ENCODE measurements around the gene MCC. TPM values are rescaled to one million over a fixed set of nuclear protein-coding genes. Genes with fewer than 3 reads are reported as not detected.

MCC gene
- total RNA-seq, 1 experiment from 2014 or later = 7.6 TPM

DNA sequence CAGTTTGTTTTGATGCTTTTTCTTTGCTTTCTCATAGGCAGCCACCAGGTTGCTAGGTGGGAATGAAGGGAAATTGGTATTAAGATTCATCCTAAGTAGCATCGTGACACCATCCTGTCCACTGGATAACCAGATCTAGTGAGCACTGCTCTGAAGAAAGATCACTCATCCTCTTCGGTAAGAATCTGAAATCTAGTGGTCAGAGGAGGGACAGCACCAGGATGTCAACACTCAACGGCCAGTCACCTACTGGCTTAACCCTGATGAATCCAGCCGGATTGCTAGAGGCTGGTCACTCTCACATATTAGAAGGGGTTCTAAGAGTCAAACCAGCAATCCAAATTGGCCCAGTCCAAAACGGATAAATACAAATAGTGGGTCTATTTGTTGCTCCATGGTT lies 460.8 kb downstream of the MCC start:
- H4K5ac ChIP-seq (ENCODE audit: insufficient read length, low read depth, low read length) = no peak overlapping the region
- H2AK5ac ChIP-seq (ENCODE audit: insufficient read length, low read length) = no peak overlapping the region
- Mint-ChIP-seq H3K4me3 (no peak overlapping the region), H3K9me3 (no peaks in the 10 kb centered on the region), H3K4me1 (peaks cover 21 to 22% of the 10 kb centered on the region in 2 experiments), H3K27ac (no peak overlapping the region), H3K36me3 (ENCODE audit: insufficient read depth in 1 of 3, low read depth in 3 of 3) (peaks cover 32 to 43% (median 41%) of the 10 kb centered on the region in 3 experiments; a peak in 6 of 7 replicates), H3K27me3 (ENCODE audit: low read depth) (no peaks in the 10 kb centered on the region; the same call in 1 of the 2 replicates)
- H3K23me2 ChIP-seq (ENCODE audit: insufficient read length, low read depth, low read length, poor library complexity, severe bottlenecking) = no peaks in the 10 kb centered on the region
- H3K14ac ChIP-seq (ENCODE audit: insufficient read depth, low read length) = no peak overlapping the region
- no peak overlapping the region for H4K91ac ChIP-seq (ENCODE audit: insufficient read length, low read depth, low read length)
- no peak overlapping the region for H4K8ac ChIP-seq (replicated peaks; ENCODE audit: insufficient read length, low read depth, low read length)
- no peak overlapping the region for H2BK20ac ChIP-seq (ENCODE audit: low read depth, low read length, poor library complexity, severe bottlenecking)
- H3K23ac ChIP-seq (ENCODE audit: insufficient read length, low read depth, low read length) = no peak overlapping the region
- no peak overlapping the region for H3K4me2 ChIP-seq (ENCODE audit: insufficient read depth, insufficient read length, low read length)
- no peak overlapping the region for H2AFZ ChIP-seq (ENCODE audit: low read length)
- H3K79me2 ChIP-seq (ENCODE audit: insufficient read depth, low read length) = no peaks in the 10 kb centered on the region
- DNase-seq = no peak
- no peak overlapping the region for H3K9ac ChIP-seq (ENCODE audit: extremely low read depth, insufficient read length, low read length)
- no peaks in the 10 kb centered on the region for H3K9me3 ChIP-seq (ENCODE audit: control insufficient read depth, low read depth, low read length)
- no peak overlapping the region for H2BK5ac ChIP-seq (ENCODE audit: insufficient read length, low read length)
- no peak overlapping the region for H2BK15ac ChIP-seq (ENCODE audit: low read depth, low read length)
- no peak overlapping the region for H3K27ac ChIP-seq (ENCODE audit: insufficient read length, low read depth, low read length)
- H2BK120ac ChIP-seq (ENCODE audit: low read depth, low read length, poor library complexity, severe bottlenecking) = no peak overlapping the region
- TF ChIP-seq, protein P1, sequence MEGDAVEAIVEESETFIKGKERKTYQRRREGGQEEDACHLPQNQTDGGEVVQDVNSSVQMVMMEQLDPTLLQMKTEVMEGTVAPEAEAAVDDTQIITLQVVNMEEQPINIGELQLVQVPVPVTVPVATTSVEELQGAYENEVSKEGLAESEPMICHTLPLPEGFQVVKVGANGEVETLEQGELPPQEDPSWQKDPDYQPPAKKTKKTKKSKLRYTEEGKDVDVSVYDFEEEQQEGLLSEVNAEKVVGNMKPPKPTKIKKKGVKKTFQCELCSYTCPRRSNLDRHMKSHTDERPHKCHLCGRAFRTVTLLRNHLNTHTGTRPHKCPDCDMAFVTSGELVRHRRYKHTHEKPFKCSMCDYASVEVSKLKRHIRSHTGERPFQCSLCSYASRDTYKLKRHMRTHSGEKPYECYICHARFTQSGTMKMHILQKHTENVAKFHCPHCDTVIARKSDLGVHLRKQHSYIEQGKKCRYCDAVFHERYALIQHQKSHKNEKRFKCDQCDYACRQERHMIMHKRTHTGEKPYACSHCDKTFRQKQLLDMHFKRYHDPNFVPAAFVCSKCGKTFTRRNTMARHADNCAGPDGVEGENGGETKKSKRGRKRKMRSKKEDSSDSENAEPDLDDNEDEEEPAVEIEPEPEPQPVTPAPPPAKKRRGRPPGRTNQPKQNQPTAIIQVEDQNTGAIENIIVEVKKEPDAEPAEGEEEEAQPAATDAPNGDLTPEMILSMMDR (conservative IDR thresholded peaks at IDR 0.05) = no peak; the same call in 2 of the 3 replicates
- no peak overlapping the region for H2BK12ac ChIP-seq (ENCODE audit: insufficient read length, low read depth, low read length)
- H3K4ac ChIP-seq (ENCODE audit: low read depth, low read length) = no peak overlapping the region
- no peak overlapping the region for H3K18ac ChIP-seq (ENCODE audit: insufficient read length, low read depth, low read length)
- no peaks in the 10 kb centered on the region for H3K27me3 ChIP-seq (ENCODE audit: insufficient read depth, low read length)
- H4K20me1 ChIP-seq (ENCODE audit: control insufficient read depth, insufficient read depth, insufficient read length) = no peaks in the 10 kb centered on the region
- H3K79me1 ChIP-seq (ENCODE audit: insufficient read depth, low read depth, low read length, poor library complexity, severe bottlenecking) = no peaks in the 10 kb centered on the region
- H3K56ac ChIP-seq (ENCODE audit: insufficient read length, low read depth, low read length) = no peak overlapping the region
- no peaks in the 10 kb centered on the region for H3K4me1 ChIP-seq (ENCODE audit: insufficient read depth, low read length)
- no CpG with 5 or more reads among the region's 5 CpGs for WGBS (ENCODE audit: extremely low coverage, insufficient read length, low lambda C conversion rate)
- no peak overlapping the region for H3T11ph ChIP-seq (ENCODE audit: low read length)

Measured in H9 (cell line).